Activated CD8-positive, alpha-beta memory T cell treated with anti-CD3 and anti-CD28 coated beads, Interleukin-2, amount 50 U/mL, for 24 hours (primary cell): ENCODE results near the gene MYF6.
"Not testable (repeated sequence)": the region's sequence is repeated elsewhere in the genome, so short reads cannot be mapped to it uniquely, and the experiment has no call there.

Experiments used
- DNase-seq: peaks from one replicate; pipeline ENCODE4 v3.0.0-alpha.2; 2020; ENCODE audit errors: extremely low read depth

The MYF6 gene

DNA sequence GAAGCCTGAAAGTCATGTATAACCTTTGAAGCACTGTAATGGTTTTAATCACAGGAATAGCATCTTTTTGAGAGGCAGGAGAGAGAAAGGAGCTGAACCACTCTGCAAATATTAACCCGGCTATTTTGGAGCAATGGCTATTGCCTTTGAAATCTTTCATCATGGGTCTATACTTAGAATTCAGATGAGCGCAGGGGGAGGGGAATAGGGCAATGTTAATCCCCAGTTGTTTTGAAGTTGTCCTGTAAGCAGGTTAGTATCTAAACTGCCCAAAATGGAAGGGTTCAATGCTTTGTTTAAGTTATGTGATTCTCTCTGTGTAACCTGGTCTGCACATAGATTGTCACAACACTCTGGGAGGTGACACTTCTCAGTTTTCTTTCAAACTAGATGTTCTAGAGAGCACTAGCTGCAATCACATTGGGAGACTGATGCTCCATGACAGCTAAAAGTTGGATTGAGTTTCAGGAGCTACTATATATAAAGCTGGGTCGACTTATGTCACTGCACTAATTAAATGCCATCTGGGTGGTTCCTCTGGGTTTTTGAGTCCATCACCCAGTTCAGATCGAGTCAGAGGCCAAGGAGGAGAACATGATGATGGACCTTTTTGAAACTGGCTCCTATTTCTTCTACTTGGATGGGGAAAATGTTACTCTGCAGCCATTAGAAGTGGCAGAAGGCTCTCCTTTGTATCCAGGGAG is at the start of gene MYF6:
TSS of gene MYF6 (plus strand) at position 509 of the 704 bp plus-strand sequence. CDS start at position 595, 86 bp downstream.
- DNase-seq: no peak

DNA sequence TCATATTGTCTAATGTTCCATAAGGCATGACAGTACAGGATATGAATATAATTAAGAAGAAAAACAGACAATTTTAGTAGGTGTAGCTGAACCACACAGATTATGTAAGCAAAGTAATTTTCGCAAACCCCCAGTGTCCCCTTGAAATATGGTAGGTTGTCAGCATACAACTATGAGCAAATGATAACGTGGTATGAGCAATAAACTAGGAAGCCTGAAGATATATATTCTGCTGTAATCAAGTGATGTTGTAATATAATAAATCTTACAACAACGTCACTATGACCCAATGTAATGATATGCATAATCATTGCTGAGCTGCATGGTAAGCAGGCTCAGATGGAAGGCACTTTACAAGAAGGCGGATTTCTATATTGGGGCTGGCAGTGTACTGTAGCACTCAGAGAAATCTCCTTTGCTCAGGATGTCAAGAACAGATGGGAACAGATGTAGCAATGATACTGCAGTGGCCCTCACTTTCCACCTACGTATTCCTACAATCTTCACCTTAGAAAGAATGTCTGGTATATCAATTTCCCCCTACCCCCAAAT is 47.8 kb upstream of the MYF6 start:
- no peak for DNase-seq

GRCh38 chr12:80662586-80662985 is 44.8 kb upstream of the MYF6 start:
- DNase-seq: no peak

DNA sequence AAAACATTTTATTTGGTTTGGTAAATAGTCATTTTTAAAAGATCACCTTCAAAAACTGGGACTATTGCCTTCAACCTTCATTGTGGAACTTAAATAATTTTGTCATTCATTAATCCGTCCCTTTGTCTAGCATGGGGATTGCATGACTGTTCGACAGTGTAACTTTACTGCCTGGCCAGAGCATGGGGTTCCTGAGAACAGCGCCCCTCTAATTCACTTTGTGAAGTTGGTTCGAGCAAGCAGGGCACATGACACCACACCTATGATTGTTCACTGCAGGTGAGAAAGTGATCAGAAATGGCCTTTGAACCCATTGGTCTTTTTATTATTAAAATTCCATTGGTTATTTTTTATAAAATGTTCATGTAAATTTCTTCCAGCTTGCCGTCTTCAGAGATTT is 37.2 kb upstream of the MYF6 start:
- DNase-seq: no peak

DNA sequence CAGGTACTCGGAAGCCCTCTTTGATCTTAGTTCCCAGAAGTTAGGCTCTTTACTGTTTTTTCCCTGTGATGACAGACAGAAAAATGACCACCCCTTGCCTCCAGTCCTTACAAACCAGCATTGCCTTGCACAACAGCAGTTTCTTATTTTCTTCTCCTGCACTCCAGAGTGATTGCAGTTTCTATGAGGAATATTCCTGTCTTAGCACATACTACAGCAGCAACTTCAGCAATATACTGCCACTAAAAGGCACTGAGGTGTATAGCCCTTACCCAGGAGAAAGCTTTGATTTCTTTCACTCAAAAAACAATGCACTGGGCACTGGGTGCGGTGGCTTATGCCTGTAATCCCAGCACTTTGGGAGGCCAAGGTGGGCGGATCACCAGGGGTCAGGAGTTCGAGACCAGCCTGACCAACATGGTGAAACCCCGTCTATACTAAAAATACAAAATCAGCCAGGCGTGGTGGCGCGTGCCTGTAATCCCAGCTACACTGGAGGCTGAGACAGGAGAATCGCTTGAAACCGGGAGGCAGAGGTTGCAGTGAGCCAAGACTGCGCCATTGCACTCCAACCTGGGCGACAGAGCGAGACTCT is 31.3 kb upstream of the MYF6 start:
- not testable (repeated sequence) for DNase-seq

DNA sequence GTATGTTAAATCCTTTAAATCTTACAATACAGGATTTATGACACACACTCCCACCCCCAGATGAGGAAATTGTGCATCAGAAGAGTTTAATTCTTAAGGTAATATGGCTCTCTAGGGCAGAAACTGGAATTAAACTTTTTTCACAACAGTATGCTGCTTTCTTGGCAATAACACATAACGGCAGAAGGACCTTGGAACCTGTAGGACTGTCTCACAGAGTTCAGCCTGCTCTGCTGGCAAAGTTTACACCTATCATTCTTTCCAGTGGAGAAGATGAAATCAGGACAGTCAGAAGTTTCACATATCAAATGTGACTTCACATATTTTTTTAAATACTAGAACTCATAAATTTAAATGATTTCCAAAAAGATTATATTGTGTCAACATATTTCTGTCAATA is 30.6 kb upstream of the MYF6 start:
- DNase-seq: no peak

DNA sequence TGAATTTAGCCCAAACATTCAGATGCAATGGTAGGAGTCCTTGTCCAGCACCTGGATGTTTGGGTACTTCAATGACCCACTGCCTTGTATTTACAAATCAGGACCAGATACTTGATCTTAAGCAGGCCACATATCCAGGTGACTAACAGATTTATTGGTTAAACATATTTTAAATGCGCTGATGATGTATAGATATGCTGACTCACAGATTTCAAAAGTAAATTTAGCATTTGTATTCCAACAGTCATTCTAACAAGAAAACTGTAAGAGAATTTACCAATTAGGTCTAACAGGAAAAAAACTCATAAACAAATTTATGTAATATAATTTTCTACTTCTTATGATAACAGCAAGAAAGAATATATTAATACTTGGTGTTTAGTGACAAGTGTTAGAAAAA is 29.4 kb upstream of the MYF6 start:
- no peak for DNase-seq

GRCh38 chr12:80679346-80680131 is 27.9 kb upstream of the MYF6 start:
- no peak for DNase-seq

GRCh38 chr12:80681287-80681686 is 26.1 kb upstream of the MYF6 start:
- no peak for DNase-seq

DNA sequence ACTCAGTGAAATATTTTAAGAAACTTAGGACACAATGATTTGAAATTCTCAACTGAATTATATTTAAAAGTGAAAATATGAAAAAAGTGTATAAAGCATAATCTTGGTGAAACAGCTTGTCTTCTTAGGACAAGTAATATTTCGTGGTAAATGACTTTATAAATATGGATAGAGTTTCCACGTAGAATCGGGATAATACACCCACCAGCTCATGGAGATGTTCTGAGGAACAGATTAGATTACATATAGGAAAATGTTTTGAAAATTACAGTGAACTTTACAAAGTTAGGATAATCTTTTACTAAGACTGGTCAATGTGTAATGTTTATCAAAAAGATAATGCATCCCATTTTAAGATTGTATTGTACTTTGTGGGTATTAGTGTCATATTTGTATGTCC is 25.6 kb upstream of the MYF6 start:
- DNase-seq: no peak

- no peak for DNase-seq
Observed at GRCh38 chr12:80684077-80684495, 23.3 kb upstream of the MYF6 start.

DNA sequence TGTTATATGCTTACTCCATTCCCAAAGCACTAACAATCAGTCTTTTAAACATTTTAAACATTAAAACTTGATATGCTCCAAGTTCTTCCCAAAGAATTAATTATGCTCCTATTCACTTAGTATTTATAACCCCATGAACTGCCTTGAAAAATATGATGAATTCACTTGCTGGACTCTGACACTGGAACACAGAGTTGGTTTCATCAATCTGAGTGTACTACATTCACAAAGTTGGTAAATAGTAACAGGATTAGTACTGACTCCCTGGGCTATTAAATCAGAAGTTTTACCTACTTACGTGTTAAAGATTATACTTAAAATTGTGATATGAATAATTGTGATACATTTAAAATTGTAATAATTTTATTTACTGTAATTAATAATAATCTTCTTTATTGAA is 17.3 kb upstream of the MYF6 start:
- no peak for DNase-seq

DNA sequence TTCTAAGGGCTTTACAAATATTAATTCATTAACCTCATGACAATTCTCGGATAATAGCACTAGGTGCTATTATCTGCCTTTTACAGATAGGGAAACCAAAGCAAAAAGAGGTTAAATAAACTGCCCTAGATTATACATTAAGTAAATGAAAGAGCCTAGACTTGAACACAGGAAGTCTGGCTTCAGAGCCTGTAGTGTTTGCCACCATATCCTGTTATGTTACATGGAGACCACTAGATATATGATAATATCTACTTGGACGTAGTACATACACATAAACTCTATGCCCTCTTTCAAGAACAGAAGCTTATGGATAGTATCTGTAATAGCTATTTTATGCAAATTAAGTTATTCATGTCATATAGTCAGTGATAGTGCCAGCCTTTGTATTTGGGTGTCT is 16.9 kb upstream of the MYF6 start:
- no peak for DNase-seq

- DNase-seq: no peak
Observed at GRCh38 chr12:80692114-80692513, 15.3 kb upstream of the MYF6 start.

DNA sequence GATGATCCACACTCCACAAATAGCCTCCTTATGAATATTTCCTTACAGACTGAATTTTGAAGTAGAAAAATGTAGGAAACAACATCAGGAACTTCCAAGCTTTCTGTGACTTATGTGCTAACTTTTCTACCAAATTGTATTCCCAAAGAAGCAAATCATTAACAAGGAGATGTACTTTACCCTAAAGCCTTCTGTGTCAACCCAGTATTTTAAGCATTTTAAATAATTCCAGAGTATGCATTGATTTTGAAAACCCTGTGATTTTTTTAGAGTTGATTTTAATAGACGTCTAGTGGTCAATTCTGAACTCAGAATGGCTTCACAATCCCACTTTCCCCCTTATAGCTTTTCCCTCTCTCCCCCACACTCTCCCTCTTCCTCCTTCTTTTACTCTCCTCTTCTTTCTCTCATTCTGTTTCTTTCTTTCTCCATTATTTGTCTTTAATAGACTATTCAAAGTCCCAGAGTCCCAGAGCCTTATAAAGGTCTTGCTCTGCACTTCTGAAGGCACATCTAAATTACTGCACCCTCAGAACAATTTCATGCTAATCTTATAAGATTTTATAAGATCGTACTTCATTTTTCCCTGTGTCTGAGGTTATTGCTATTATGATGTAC is 10.1 kb upstream of the MYF6 start:
- DNase-seq: no peak

DNA sequence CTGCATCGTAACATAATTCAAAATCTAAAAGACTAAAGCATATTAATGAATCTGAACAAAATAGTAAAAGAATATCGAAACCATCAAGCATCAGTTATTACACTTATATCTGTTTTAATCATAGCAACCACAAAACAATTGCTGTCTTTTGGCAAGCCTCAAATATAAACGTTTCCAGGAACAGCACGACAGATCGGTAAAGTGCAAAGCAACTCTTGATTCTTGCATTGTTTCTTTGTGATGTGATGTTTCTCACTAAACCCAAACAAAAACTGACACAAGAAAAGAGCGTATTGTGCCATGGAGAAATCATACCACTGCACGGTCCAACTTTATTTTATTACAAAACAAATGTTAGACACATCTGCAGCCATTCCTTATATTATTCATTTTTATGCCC is 9.2 kb upstream of the MYF6 start:
- no peak for DNase-seq

- no peak for DNase-seq
Observed at GRCh38 chr12:80698847-80699542, 8.4 kb upstream of the MYF6 start.

DNA sequence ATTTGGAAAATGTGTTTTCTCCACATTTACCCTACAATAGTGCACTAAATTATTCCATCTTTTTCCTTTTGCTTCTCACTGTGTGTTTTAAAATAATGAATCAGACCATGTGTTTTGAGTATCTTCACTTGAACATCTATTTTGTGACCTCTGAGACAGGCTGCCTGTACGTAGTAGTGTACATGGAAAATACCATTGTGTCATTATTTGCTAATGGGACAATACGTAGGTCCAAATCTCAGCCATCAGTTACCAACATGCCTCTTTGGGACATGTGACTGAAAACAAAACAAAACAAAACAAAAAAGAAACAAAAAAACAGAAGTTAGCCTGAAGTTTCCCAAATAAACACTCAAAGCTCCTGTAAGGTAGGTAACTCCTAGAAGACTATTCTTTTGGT is 7.1 kb upstream of the MYF6 start:
- DNase-seq: no peak

GRCh38 chr12:80701388-80701787 is 6.0 kb upstream of the MYF6 start:
- no peak for DNase-seq

DNA sequence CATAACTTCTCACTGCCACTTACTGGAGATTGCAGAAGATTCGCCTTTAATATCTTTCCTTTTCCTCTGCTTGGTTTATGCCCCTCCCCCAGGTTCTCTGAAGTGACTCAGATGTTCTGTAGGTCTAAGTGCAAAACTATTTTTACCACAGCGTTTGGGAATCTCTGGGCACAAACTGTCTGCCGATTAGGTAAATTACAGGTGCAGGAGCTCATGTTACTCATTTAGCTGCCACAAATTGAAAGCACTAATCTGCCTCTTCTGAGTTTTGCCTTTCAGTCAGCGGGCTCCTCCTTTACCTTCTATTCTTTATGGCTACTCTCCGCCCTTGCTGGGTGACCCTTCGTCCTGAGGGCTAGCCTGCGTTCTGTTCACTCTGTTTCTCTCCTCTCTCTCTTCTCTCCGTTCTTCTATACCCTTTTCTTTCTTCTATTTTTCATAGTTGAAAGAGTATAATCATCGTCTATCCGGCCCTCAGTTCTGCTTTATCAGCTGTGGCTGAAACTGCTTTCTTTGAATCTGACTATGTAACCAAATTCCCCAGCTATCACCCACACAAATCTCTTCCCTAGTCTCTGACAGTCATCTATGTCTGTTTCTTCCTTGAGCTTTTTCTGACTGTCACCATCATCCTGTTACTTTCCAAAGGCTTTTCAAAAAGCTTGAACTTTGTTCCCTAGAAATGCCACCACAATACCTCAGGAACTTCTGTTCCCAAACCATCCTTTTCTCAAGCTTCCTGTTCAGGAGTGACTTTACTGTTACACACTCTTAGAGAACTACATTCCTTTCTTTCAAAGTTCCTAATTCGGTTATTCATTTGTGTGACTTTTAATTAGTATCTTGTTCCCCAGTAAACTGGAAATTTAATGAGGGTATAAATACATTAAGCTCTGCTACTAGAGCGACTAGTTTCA is 4.3 kb upstream of the MYF6 start:
- no peak for DNase-seq

DNA sequence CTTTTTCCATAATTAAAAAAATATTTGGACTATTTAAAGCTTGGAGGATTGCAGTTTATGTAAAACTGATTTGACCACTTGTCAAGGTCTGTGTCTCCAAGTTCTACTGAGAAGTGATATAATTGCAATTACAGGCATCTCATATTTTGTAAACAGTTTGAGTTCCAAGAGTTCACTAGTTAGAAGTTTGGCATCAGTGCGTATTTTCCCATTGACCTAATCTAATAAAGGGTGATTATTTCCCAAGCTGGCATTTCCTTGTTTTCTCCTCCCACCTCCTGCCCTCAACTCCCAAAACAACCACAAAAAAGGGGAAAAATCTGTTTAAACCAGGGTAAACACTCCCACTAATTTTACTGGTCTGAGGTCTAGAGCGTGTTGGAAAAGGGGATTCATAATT is 3.0 kb upstream of the MYF6 start:
- no peak for DNase-seq
